ENCODE results near the gene DLK2.
"Not testable (repeated sequence)": the region's sequence is repeated elsewhere in the genome, so short reads cannot be mapped to it uniquely, and the experiment has no call there.

DLK2 gene

DNA sequence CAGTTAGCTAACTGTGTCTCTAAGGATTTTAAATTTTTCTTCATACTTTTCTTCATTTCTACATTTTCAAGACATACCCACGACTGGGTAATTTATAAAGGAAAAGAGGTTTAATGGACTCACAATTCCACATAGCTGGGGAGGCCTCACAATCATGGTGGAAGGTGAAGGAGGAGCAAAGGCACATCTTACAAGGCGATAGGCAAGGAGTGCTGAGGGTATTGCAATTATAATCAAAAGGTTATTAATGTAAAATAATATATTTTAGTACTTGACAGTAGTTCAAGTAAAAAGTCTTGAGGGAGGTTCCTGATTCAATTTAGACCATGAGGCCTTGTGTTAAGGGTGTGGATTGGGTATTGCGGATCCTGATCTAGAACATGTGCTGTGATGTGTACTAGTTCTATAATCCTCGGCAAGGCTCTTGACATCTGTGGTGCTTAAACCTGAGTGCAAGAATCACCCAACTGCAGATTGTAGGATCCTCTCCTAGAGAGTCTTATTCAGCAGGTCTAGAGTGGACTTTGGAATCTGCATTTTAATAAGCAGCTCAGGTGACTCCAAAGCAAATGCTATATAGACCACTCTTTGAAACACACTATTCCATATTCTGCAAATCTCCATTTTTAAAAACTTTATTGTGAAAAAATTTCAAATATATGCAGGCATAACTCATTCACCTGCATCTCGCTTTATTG, 35.2 kb downstream of the DLK2 start:
- H3K27ac ChIP-seq, result no peak overlapping the region
- no peaks in the 10 kb centered on the region for H3K36me3 ChIP-seq
- H3K4me3 ChIP-seq (ENCODE audit: low read depth in 1 of 2, low read length in 1 of 2), result no peak overlapping the region
- TF ChIP-seq, protein P1, sequence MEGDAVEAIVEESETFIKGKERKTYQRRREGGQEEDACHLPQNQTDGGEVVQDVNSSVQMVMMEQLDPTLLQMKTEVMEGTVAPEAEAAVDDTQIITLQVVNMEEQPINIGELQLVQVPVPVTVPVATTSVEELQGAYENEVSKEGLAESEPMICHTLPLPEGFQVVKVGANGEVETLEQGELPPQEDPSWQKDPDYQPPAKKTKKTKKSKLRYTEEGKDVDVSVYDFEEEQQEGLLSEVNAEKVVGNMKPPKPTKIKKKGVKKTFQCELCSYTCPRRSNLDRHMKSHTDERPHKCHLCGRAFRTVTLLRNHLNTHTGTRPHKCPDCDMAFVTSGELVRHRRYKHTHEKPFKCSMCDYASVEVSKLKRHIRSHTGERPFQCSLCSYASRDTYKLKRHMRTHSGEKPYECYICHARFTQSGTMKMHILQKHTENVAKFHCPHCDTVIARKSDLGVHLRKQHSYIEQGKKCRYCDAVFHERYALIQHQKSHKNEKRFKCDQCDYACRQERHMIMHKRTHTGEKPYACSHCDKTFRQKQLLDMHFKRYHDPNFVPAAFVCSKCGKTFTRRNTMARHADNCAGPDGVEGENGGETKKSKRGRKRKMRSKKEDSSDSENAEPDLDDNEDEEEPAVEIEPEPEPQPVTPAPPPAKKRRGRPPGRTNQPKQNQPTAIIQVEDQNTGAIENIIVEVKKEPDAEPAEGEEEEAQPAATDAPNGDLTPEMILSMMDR (IDR thresholded peaks at IDR 0.05), result no peak
- no peaks in the 10 kb centered on the region for H3K9me3 ChIP-seq
- peaks cover 73% of the 10 kb centered on the region for H3K27me3 ChIP-seq
- H3K4me1 ChIP-seq (ENCODE audit: control insufficient read depth in 1 of 2, insufficient read depth in 1 of 2, low read depth in 1 of 2, low read length in 1 of 2), result no peaks in the 10 kb centered on the region

DNA sequence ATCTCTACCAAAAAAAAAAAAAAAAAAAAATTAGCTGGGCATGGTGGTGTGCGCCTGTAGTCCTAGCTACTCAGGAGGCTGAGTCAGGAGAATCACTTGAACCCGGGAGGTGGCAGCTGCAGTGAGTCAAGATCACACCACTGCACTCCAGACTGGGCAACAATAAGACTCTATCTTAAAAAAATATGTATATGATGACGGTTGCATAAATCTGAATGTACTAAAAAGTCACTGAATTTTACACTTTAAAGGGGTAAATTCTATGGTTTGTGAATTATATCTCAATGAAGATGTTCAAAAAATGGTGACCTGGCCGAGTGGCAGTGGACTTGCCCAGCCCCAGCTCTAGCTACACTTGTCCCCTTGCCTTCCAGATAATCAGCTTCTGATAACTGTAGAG, 38.4 kb downstream of the DLK2 start:
- Histone ChIP-seq H3K4me3 (ENCODE audit: low read depth in 1 of 2, low read length in 1 of 2) (no peak overlapping the region), H3K36me3 (no peaks in the 10 kb centered on the region), H3K9me3 (no peaks in the 10 kb centered on the region), H3K27ac (no peak overlapping the region), H3K27me3 (peaks cover 63% of the 10 kb centered on the region), H3K4me1 (ENCODE audit: control insufficient read depth in 1 of 2, insufficient read depth in 1 of 2, low read depth in 1 of 2, low read length in 1 of 2) (no peaks in the 10 kb centered on the region)
- TF ChIP-seq, protein P1 (IDR thresholded peaks at IDR 0.05), result no peak

DNA sequence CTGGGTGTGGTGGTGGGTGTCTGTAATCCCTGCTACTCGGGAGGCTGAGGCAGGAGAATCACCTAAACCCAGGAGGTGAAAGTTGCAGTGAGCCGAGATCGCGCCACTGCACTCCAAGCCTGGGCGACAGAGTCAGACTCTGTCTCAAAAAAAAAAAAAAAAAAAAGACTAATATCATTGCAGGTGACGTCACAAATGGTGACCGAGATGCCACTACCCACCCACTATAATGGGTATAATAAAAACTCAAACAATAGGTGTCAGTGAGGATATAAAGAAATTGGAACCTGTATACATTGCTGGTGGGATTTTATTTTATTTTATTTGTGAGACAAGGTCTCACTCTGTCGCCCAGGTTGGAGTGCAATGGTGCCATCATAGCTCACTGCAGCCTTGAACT, 40.1 kb downstream of the DLK2 start:
- H3K27me3 ChIP-seq, result peaks cover 63% of the 10 kb centered on the region
- H3K36me3 ChIP-seq; H3K9me3 ChIP-seq; H3K4me3 ChIP-seq (ENCODE audit: low read depth in 1 of 2, low read length in 1 of 2); H3K4me1 ChIP-seq (ENCODE audit: control insufficient read depth in 1 of 2, insufficient read depth in 1 of 2, low read depth in 1 of 2, low read length in 1 of 2); H3K27ac ChIP-seq: not testable (repeated sequence)

DNA sequence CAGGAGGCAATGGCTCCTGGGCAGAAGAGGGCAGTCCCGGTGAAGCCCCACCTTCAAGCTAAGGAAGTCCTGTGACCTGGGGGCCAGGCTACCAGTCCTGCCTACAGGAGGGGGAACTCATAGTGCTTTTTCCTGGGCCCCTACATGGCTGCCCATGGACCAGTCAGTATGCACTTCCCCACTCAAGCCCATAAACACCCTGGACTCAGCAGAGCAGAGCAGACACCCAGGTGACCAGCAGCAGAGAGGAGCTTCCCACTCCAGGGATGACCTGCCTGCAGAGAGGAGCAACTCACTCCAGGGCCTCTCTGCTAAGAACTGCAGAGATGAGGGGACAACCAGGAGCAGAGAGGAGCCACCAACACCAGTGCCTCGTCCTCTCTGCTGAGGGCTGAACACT, 42.3 kb downstream of the DLK2 start:
- TF ChIP-seq, protein P1 (IDR thresholded peaks at IDR 0.05), result no peak
- Histone ChIP-seq H3K36me3 (no peaks in the 10 kb centered on the region), H3K27me3 (peaks cover 61% of the 10 kb centered on the region), H3K27ac (no peak overlapping the region), H3K4me3 (ENCODE audit: low read depth in 1 of 2, low read length in 1 of 2) (no peak overlapping the region), H3K4me1 (ENCODE audit: control insufficient read depth in 1 of 2, insufficient read depth in 1 of 2, low read depth in 1 of 2, low read length in 1 of 2) (no peaks in the 10 kb centered on the region), H3K9me3 (no peaks in the 10 kb centered on the region)

DNA sequence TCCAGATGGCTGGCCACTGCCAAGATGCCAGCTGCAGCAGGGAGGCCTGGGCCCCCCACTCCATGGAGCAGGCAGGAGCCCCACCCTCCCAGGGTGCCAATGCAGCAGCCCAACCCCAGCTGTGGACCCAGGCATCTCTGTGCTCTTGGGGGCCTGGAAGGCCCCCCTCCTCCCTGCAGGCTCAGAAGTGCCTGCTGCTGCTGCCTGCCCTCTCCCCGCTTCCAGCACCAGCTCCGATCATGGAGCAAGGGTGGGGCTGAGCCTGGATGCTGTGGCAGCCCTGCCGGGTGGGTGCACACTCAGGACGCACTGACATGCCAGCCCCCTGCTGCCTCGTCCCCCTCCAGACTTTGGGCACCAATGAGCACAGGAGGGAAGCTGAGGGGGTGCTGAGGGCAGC, 42.8 kb downstream of the DLK2 start:
- no peaks in the 10 kb centered on the region for H3K9me3 ChIP-seq

DNA sequence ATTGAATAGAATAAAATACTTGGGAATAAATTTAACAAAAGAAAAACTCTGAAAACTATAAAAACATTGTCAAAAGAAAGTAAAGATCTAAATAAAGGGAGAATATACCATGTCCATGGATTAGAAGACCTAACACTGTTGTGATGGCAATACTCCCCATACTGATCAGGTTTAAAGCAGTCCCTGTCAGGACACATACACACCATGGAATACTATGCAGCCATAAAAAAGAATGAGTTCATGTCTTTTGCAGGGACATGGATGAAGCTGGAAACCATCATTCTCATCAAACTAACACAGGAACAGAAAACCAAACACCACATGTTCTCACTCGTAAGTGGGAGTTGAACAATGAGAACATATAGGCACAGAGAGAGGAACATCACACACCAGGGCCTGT, 44.6 kb downstream of the DLK2 start:
- not testable (repeated sequence) for H3K4me1 ChIP-seq (ENCODE audit: control insufficient read depth in 1 of 2, insufficient read depth in 1 of 2, low read depth in 1 of 2, low read length in 1 of 2); H3K4me3 ChIP-seq (ENCODE audit: low read depth in 1 of 2, low read length in 1 of 2); H3K36me3 ChIP-seq; H3K27ac ChIP-seq; H3K9me3 ChIP-seq
- H3K27me3 ChIP-seq, result peaks cover 61% of the 10 kb centered on the region

More for the DNA sequence above, 42.8 kb downstream of the DLK2 start:
- TF ChIP-seq, protein P1 (IDR thresholded peaks at IDR 0.05), result no peak
- no peak overlapping the region for H3K27ac ChIP-seq
- no peaks in the 10 kb centered on the region for H3K4me1 ChIP-seq (ENCODE audit: control insufficient read depth in 1 of 2, insufficient read depth in 1 of 2, low read depth in 1 of 2, low read length in 1 of 2)
- peaks cover 61% of the 10 kb centered on the region for H3K27me3 ChIP-seq
- no peak overlapping the region for H3K4me3 ChIP-seq (ENCODE audit: low read depth in 1 of 2, low read length in 1 of 2)
- no peaks in the 10 kb centered on the region for H3K36me3 ChIP-seq
